Ishikawa (cell line): ENCODE measurements around the gene MRM1.

Experiments
- CEBPB ChIP-seq: IDR thresholded peaks from 2 replicates; pipeline ENCODE4 v1.6.1; 2012
- EGR1 ChIP-seq: IDR thresholded peaks from 2 replicates; pipeline ENCODE4 v1.6.1; 2012
- FOXM1 ChIP-seq: IDR thresholded peaks from 2 replicates; pipeline ENCODE4 v1.6.1; 2012; ENCODE audit warnings: low read depth, borderline replicate concordance
- NFIC ChIP-seq: IDR thresholded peaks from 2 replicates; pipeline ENCODE4 v1.6.1; 2012
- RAD21 ChIP-seq: IDR thresholded peaks from 2 replicates; pipeline ENCODE4 v1.6.1; 2012; ENCODE audit warnings: low read depth
- TAF1 ChIP-seq: IDR thresholded peaks from 2 replicates; pipeline ENCODE4 v1.6.1; 2012; ENCODE audit warnings: low read depth, mild to moderate bottlenecking
- TCF12 ChIP-seq: IDR thresholded peaks from 2 replicates; pipeline ENCODE4 v1.6.1; 2012; ENCODE audit warnings: low read depth
- TEAD4 ChIP-seq: IDR thresholded peaks from 2 replicates; pipeline ENCODE4 v1.6.1; 2012
- TF ChIP-seq, protein P1 (sequence below): IDR thresholded peaks from 2 replicates; pipeline ENCODE4 v1.6.1; 2012; ENCODE audit warnings: low read depth, mild to moderate bottlenecking

DNA sequence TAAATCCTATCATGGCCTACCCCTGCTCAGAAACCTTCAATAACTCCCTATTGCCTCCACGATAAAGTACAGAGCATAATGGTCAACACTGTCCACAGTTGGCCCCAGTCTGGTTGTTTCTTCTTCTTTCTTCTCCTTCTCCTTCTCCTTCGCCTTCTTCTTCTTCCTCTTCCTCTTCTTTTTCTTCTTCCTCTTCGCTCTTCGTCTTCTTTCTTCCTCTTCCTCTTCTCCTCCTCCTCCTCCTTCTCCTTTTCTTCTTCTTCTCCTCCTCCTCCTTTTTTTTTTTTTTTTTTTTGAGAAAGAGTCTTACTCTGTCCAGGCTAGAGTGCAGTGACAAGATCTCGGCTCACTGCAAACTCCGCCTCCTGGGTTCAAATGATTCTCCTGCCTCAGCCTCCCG lies 23.8 kb downstream of the MRM1 start:
- TF ChIP-seq, protein P1, sequence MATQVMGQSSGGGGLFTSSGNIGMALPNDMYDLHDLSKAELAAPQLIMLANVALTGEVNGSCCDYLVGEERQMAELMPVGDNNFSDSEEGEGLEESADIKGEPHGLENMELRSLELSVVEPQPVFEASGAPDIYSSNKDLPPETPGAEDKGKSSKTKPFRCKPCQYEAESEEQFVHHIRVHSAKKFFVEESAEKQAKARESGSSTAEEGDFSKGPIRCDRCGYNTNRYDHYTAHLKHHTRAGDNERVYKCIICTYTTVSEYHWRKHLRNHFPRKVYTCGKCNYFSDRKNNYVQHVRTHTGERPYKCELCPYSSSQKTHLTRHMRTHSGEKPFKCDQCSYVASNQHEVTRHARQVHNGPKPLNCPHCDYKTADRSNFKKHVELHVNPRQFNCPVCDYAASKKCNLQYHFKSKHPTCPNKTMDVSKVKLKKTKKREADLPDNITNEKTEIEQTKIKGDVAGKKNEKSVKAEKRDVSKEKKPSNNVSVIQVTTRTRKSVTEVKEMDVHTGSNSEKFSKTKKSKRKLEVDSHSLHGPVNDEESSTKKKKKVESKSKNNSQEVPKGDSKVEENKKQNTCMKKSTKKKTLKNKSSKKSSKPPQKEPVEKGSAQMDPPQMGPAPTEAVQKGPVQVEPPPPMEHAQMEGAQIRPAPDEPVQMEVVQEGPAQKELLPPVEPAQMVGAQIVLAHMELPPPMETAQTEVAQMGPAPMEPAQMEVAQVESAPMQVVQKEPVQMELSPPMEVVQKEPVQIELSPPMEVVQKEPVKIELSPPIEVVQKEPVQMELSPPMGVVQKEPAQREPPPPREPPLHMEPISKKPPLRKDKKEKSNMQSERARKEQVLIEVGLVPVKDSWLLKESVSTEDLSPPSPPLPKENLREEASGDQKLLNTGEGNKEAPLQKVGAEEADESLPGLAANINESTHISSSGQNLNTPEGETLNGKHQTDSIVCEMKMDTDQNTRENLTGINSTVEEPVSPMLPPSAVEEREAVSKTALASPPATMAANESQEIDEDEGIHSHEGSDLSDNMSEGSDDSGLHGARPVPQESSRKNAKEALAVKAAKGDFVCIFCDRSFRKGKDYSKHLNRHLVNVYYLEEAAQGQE, result no peak
- TF ChIP-seq TAF1 (no peak), RAD21 (no peak), NFIC (no peak), TCF12 (no peak), FOXM1 (no peak), CEBPB (no peak), EGR1 (no peak), TEAD4 (no peak)
